GM19328 (cell line): ENCODE data around the gene CALY.
A peak's percentile ranks its signal among the peaks of the same experiment; 100 is the strongest.
"Not testable (repeated sequence)": the region's sequence is repeated elsewhere in the genome, so short reads cannot be mapped to it uniquely, and the experiment has no call there.

Source experiments
- ATAC-seq: cut with Tn5 transposase; IDR thresholded peaks from one replicate; pipeline ENCODE4 v1.9.1; 2021; ENCODE audit warnings: mild to moderate bottlenecking, moderate library complexity; ENCODE audit not compliant: unreplicated experiment

The CALY gene

GRCh38 chr10:133332936-133333699 lies 3.6 kb downstream of the CALY start:
- no peak for ATAC-seq

- peak; percentile 82 for ATAC-seq
Observed at GRCh38 chr10:133329491-133330202, 7.0 kb downstream of the CALY start.

DNA sequence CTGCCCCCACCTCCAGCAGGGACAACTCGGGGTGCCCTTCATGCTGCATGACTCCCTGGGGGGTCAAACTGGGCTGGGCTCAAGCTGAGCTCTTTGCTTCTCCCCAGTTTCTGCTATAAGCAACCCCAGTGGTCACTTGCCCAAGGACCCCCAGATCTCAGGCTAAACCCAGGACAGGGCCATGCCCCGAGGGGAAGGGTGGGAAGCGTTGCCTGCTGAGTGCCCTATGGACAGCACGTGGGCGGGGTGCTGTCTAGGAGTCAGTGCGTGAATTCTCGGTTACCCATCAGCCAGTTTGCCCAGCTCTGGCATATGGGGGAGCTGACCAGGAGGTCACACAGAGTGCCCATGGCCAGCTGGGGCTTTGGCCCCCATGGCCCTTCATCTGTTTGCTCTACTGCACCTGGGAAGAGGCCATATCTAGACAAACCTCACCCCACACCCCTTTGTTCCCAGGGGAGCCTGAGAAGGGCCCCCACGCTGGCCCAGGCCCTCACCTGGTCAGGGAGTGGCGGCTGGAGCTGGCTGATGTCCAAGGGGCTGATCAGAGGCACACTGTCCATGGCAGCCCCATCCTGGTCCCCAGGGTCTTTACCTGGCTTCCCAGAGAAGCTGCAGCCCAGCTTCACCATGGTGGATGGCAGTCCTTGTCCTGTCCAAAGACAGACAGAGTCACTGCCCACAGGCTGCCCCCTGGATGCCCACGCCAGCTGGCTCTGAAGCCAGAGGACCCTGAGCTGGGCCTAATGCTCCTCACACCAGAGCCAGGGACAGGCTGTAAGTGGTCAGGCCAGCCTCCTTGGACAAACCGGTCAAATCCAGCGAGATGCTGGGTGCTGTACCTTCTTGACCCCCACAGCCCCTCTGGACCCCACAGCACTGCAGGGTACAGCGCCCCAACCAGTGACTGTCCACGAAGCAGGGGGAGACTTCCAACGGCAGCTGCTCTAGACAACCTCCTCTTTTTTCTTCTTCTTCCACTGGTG lies 8.0 kb downstream of the CALY start:
- no peak for ATAC-seq

- no peak for ATAC-seq
Observed at GRCh38 chr10:133327651-133328357, 8.9 kb downstream of the CALY start.

- ATAC-seq: no peak
Observed at GRCh38 chr10:133326745-133327650, 9.7 kb downstream of the CALY start.

GRCh38 chr10:133326223-133326551 lies 10.5 kb downstream of the CALY start:
- no peak for ATAC-seq

GRCh38 chr10:133325440-133326222 lies 11.1 kb downstream of the CALY start:
- no peak for ATAC-seq

DNA sequence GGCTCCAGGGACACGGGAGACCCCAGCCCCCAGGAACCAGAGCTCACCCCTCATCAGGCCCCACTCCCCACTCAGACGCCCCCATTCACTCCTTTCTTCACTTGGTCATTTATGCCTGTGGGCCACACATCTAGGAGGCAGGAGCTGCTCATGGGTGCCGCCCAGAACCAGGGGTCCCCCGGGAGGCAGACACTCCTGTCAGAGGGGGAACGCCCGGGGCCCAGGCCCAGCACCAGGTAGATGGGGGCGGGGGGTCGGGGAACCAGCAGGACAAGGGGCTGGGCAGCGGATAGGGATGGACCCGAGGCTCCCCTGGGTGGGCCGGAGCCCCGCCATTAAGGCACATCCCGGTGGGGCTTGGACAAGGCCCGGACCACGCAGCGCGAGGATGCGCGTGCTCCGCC lies 11.8 kb downstream of the CALY start:
- ATAC-seq: no peak

DNA sequence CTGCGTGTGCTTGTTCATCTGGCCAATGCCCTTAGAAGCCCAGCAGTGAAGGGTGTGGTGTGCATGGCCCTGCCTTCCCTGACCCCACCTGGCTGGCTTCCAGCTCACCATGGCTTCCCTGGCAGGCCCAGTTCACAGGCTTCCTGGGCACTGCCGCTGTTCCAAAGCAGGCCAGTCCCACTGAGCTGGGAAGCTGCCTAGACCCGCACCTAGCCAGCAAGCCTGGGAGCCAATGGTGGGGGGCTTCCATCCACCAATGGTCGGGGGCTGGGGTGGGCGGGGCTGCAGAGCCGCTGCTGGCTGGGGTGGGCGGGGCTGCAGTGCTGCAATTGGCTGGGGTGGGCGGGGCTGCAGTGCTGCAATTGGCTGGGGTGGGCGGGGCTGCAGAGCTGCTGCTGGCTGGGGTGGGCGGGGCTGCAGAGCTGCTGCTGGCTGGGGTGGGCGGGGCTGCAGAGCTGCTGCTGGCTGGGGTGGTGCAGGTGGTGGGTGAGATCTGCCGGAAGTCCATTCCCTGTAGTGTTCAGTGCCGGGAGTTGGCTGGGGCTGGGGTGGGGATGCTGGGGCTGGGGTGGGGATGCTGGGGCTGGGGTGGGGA lies 12.4 kb downstream of the CALY start:
- no peak for ATAC-seq

GRCh38 chr10:133322064-133322709 lies 14.5 kb downstream of the CALY start:
- not testable (repeated sequence) for ATAC-seq

- not testable (repeated sequence) for ATAC-seq
Observed at GRCh38 chr10:133320852-133321422, 15.8 kb downstream of the CALY start.

DNA sequence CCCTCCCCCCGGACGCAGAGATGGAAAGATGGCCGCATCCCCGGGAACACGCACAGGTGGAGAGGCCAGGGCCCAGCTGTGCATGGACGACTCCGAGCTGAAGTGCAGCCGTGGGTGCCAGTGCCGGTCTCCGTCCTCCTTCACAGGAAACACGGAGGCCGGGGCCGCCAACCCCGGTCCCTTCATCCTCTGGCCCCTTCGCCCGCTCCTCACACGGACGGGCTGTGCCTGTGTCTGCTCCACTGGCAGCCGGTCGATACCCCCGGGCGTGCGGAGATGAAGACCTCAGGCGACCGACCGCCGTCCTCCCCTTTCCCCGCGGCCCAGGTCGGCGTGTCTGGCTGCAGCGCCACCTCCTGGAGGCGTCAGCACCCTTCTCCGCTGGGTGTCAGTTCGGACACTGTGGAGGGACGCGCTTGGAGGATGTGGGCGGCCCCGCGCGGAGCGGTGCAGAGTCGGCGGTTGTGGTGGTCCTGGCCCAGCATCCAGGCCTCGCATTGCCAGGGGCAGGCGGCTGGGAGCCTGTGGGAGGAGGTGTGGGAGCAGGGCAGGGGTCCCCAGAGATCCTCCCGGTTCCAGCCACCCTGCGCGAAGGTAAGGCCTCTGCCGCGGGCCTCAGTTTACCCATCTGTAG lies 18.1 kb downstream of the CALY start:
- ATAC-seq: no peak

DNA sequence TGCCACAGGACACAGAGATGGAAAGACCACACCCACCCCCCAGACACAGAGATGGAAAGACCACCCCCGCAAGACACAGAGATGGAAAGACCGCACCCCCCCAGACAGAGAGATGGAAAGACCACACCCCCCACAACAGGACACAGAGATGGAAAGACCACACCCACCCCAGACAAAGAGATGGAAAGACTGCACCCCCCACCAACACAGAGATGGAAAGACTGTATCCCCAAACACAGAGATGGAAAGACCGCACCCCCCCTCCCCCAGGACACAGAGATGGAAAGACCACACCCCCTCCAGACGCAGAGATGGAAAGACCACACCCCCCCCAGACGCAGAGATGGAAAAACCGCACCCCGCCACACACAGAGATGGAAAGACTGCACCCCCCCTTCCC lies 20.0 kb downstream of the CALY start:
- no peak for ATAC-seq

GRCh38 chr10:133316266-133316665 lies 20.4 kb downstream of the CALY start:
- ATAC-seq: no peak

GRCh38 chr10:133315847-133316246 lies 20.8 kb downstream of the CALY start:
- ATAC-seq: no peak

DNA sequence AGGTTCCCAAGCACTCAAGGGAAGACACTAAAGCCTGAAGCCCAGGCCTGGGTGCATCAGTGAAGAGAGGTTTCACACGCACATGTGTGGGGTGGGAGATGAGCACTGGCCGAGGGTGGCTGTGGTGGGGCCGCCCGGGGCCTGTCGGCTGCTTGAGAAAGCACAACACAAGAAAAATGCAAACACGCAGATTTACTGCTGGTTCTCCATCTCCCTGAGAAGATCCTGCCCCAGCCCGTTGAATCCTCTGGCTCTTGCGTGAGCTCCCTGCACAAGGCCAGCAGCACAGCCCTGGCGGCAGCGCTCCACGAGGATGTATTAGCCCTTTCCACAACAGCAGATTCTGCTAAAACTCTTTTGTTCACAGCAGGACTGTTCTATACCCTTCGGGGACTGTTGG lies 21.8 kb downstream of the CALY start:
- no peak for ATAC-seq

GRCh38 chr10:133313192-133313591 lies 23.5 kb downstream of the CALY start:
- no peak for ATAC-seq
